GM21529 (cell line): ENCODE data around the gene FHIT.

ENCODE experiments used
- ATAC-seq: cut with Tn5 transposase; IDR thresholded peaks from one replicate; pipeline ENCODE4 v1.9.1; 2021; ENCODE audit not compliant: unreplicated experiment

FHIT gene

GRCh38 chr3:60198179-60198720 is 1053.0 kb downstream of the FHIT start:
- ATAC-seq: no peak

DNA sequence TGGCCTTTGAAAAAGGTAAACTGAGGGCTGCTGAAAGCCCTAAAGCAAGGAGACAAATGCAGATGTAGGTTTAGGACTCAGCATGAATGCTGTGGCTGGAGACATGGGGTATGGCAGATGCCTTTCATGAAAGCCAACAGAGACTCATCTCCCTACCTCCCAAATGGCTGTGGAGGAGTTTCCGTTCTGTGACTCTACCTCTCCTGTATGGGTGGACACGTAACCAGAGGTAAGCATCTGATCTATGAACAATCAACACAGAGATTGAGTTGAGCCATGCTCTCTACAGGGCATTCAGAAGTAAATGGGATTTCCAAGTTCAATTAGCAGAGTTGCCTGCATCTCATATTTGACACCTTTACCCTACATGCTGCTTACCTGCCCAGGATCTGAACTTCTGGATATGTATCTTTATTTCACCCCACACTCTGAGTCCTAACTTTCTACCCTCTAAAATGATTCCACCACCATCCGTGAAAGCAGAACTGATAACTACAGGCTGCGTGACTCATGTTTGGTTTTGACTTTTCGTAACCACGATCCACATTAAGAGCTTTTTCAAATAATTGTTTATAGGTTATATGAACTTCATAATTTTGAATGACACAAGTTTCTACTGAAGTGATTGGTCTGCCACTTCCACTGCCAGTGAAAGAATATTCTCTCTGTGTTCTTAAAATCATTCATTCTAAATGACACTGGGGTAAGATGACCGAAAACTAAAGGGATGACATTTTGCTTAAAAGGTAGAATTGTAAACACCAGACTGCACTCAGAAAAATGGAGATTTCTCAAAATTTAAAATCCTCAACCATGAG is 1058.7 kb downstream of the FHIT start:
- ATAC-seq: no peak

- ATAC-seq: no peak
Observed at GRCh38 chr3:60190073-60190472, 1061.2 kb downstream of the FHIT start.

GRCh38 chr3:60189304-60189703 is 1061.9 kb downstream of the FHIT start:
- no peak for ATAC-seq

GRCh38 chr3:60188803-60189202 is 1062.4 kb downstream of the FHIT start:
- ATAC-seq: no peak

GRCh38 chr3:60187343-60187742 is 1063.9 kb downstream of the FHIT start:
- ATAC-seq: no peak

GRCh38 chr3:60186359-60186758 is 1064.9 kb downstream of the FHIT start:
- no peak for ATAC-seq

DNA sequence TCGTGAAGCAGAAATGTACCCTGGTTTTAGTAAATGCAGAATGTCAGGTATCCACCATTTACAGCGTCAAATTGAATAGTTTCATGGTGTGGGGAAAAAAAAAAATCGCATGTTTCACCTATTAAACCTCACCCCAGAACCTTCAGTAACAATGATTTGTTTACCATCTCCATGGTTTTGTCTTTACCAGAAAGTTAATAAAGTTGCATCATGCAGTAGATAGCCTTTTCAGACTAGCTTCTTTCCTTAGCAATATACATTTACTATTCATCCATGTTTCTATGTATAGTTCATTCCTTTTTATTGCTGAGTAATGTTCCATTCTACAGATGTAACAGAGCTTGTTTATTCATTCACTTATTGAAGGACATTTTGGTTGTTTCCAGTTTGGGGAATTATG is 1066.1 kb downstream of the FHIT start:
- no peak for ATAC-seq

- ATAC-seq: no peak
Observed at GRCh38 chr3:60182697-60183096, 1068.6 kb downstream of the FHIT start.

- ATAC-seq: no peak
Observed at GRCh38 chr3:60178931-60179653, 1072.2 kb downstream of the FHIT start.

DNA sequence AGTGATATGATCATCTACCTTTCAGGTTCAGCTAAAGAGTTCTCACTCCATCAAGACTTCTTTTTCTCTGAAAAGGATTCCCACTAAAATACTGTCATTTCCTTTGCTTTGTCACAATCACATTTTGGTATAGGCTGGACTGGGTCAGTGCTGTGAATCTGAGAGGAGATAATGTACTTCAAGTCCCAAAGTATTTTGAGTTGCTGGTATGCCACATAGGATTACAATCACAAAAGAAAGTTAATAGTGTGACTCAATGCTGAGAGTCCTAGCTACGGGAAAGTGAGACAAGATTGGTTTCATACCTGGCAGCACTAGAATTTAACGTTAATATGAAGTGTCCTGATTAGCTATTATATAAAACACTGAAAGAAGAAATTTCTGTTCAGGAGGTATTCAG is 1073.5 kb downstream of the FHIT start:
- ATAC-seq: no peak

DNA sequence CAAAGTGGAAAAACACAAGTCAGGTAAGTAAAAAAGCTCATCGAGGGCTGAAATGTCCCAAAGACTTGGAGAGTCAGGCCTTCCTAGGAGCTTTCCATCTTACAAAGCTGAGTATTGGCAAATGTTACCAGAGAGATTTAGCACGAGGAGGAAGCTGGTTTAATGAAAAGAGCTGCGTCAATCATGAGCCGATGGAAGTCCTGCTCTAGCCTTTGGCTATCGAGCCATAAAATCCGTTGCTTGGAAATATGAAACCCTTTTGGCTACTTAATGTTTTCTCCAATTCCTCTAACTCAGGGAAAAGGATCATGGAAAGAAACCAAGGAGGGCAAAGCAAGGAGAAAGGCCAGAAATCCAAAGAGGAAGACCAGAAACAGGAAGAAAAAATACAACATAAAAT is 1074.6 kb downstream of the FHIT start:
- ATAC-seq: no peak

DNA sequence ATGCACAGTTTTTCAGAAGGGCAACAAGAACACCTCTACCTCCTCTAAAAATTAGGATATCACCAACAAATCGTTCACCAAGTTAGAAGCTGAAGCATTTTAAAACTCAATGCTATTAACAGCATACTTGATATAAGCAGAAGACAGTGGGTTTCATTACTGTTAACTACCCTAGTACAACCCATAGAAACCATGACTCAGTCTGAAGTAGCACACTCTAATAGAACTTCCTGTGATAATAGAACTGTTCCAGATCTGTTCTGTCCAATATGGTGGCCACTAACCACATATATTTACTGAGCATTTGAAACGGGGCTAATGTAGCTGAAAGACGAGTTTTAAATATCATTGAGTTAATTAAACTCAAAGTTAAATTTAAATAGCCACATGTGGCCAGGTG is 1075.6 kb downstream of the FHIT start:
- no peak for ATAC-seq

- ATAC-seq: no peak
Observed at GRCh38 chr3:60169755-60170154, 1081.5 kb downstream of the FHIT start.

DNA sequence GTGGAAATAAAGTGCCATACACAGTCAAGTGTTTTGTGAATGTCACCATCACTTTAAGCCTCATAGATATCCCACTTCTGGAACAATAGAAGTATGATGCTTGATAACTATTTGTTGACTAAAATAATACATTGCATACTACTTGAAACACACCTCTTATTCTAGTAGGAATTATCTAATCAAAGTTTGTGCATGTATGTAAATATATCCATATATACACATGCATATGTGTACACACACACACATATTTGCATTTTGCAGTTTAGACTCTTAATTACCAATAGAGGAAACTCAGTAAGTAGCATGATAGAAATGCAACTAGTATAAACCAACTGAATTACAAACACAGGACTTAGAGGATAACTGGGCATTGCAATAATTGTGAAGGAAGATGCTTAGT is 1084.1 kb downstream of the FHIT start:
- ATAC-seq: no peak

DNA sequence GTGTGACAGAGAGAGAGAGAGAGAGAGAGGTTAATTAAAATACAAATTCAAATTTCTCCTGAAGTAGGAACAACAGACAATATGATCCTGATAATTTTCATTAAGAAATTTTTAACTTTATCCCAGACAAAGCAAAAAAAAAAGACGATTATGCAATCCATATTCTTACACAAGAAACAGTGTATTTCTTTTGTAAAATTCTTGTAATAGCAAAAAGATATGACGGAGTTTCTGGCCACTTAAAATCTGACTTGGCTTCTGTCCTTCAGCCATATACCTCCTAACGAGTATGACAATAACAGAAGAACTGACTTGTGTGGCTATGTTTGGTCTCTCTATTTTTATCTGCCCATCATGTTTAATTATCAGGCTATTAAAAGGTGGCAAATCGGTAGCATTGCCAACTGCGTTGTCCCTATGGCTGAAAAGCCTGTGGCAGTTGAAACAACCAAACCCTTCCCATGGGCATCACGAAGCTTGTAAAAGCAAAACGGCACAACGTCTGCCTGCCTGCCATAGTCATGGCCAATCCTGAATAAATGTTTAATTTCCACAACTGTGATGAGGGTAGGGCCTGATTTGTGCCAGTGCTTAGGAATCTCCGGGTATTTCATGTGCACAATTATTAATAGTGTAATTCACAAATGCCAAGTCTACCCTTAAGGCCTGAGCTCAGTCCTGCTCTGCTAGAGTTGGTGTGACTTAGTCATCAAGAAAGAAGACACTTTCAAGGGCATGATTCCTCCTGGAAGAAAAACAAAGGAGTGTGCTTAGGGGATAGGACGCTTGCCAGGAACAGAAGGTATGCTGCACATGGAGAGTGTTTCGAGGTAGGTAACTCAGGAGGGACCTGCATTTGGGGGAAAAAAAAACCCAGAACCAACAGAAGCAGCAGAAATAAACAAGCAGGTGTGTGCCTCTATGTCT is 1090.2 kb downstream of the FHIT start:
- no peak for ATAC-seq

DNA sequence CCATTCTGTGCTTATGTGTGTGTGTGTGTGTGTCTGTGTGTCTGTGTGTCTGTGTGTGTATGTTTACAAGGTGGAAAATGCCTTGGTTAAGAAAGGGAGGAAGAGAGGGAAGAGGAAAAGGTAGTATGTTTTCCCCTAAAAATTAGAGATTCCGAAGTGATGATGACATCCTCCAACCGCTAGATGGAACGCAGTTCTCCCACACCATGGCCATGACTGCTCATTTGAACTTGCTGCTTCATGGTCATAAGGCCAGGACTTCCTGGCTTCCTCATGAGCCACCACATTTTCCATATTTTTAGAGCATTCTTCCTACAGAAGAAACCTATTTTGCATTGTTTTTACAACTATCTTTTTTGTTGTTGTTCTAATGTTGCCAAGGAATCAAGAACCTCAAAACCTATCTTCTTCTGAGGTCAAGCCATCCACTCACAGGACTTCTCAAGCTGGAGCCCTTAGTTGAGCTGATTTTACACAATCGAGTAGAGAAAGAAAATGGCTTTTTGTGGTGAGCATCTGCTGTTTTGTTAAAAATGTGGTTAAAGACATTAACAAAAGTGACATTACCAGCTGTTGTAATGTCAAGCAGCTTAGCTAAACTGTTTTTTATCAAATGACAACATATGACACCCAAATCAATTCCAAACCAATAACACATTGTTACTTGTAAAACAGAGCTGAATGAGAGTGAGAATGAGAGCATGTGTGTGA is 1091.0 kb downstream of the FHIT start:
- ATAC-seq: no peak

- ATAC-seq: no peak
Observed at GRCh38 chr3:60158035-60158434, 1093.2 kb downstream of the FHIT start.

- ATAC-seq: no peak
Observed at GRCh38 chr3:60154011-60154410, 1097.2 kb downstream of the FHIT start.

DNA sequence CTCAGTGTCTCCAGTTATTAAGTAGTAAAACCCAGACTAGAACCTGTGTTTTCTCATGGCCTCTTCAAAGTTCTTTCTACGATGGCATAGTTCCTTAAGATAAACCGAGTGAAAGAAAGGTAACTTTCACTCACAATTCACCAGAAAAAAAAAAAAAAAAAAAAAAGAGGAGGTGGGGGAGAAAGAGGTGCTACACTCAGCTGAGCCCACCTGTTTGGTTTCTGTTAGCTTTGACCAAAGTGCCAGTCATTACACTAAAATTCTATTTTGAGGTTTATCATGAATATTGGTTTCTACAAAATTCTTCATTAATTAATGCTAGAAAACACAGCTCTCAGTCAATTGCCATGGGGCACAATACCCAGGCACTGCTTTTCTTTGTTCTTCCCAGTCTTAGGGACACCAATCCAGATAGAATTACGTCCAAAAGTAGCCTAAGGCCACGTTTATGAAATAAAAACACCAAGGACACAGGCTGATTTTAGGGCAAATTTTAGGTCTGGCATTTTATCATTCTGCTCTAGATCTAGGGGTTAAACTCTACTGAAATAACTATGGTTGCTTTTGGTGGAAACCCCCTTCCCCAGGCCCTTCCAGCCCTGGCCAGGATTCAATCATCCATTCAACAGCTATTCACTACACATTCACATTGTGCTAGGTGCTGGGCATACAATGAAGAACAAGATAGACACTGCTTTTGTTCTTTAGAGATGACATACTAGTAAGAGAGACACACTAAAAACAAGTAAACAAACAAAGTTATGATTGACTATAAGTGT is 1097.8 kb downstream of the FHIT start:
- no peak for ATAC-seq
